ENCODE data around the gene NCK2.

Gene NCK2

GRCh38 chr2:105809723-105810122 lies 65.0 kb downstream of the NCK2 start:
- DNase-seq (ENCODE audit: low read depth in 1 of 2, low spot score in 1 of 2): no peak

DNA sequence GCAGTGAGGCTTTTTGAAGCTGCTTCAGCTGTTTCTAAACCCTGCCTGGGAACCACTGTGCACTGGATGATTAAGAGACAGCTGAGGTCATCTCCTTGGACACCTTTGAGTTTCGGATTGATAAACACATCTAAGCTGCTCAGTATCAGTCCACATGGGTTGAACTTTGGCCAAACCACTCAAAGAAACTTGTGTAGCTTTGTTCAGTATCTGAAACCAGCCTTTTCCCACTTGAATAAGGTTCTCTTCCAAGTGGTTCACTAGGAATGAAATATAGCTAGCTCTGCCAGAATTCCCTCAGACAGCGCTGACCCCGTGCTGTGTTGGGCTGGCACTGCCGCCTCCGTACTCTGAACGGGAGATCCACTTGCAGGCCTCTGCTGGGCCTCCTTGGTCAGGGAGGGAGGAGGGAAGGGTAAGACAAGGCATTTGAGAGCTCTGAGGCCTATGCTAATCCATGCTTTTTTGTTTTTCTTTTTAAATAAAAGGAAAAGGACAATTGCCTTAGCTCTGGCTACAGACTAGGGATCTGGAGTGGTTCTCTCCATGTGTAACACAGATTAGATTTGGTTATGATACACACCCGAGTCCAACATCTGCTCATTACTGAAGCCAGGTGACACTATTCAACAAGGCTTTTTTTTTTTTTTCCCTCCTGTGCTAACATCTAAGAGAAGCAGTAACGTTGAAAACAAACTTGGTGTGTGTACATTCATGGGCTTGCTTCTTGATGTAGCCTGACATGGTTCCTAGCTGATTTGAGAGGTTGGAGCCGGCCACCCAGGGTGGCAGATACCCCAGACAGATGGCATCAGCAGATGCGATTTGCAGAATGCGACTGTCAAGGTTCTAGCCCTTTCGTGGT lies 67.7 kb downstream of the NCK2 start:
- no peak for DNase-seq (ENCODE audit: low read depth in 1 of 2, low spot score in 1 of 2)

GRCh38 chr2:105813045-105813315 lies 68.3 kb downstream of the NCK2 start:
- no peak for DNase-seq (ENCODE audit: low read depth in 1 of 2, low spot score in 1 of 2)

GRCh38 chr2:105813405-105813804 lies 68.7 kb downstream of the NCK2 start:
- DNase-seq (ENCODE audit: low read depth in 1 of 2, low spot score in 1 of 2): no peak

DNA sequence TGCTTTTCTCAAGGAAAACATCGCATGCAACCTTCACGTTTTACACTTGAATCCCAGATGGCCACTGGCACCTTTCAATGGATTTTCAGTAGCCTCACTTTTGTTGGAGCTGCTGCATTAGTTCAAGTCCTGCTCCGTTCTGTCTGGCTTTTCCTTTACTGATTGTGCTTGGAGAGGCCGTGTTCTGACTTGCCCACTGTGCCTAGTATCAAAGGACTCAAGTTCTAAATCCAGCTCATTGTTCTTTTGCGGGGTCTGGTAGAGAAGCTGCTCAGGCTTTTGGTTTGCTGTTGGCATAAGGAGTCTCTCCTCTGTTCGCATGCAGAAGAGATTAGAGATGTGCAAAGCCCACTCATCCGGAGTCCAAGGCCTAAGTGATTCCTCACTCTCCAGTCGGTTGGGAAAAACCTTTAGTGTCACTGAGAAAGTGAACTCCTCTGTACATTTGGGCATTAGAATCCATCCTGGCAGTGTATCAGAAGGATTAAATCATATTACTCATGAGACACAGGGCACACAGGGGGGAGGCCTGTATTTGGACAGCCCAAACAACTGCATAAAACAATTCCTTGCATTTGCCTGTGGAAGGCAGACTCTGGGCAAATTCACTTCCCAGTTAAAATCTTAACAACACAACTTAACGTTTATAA lies 69.7 kb downstream of the NCK2 start:
- DNase-seq (ENCODE audit: low read depth in 1 of 2, low spot score in 1 of 2): no peak

DNA sequence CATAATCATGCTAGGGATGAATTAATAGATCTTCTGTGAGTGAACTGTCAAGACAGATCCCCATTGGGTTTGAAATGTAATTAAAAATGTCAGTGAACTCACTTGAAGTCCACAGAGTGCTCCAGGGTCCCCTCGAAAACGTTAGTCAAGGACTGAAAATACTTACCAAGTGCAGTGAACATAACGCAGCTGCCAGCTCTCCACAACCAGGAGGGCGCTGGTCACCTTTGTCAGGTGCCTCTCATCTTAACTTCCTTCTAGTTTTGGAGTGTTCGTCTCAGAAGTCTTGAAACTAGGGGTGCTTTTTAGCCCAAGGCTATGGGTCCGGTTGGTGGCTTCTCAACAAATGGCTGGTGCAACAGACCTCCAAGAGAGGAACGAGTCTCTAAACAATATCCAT lies 70.7 kb downstream of the NCK2 start:
- DNase-seq (ENCODE audit: low read depth in 1 of 2, low spot score in 1 of 2): no peak

DNA sequence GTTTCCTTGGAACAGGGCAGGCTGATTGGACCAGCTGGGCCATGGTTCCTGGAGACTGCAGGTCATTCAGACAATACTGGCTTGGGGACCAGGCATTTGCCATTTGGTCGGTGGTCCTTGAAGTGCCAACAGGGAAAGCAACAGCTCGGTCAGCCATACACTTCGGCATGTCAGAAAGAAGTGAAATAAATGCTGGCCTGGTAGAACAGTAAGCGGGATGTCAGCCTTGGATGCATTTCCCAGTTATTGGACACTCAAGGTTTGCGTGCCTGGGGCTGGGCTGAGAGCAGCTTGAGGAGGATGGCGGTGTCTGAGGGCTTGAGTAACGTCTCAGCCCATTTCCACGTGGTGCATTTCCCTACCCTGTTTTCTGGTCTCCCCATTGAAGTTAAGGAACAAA lies 75.4 kb downstream of the NCK2 start:
- no peak for DNase-seq (ENCODE audit: low read depth in 1 of 2, low spot score in 1 of 2)

GRCh38 chr2:105820691-105821090 lies 76.0 kb downstream of the NCK2 start:
- no peak for DNase-seq (ENCODE audit: low read depth in 1 of 2, low spot score in 1 of 2)

GRCh38 chr2:105821428-105822125 lies 76.9 kb downstream of the NCK2 start:
- DNase-seq (ENCODE audit: low read depth in 1 of 2, low spot score in 1 of 2): no peak

- DNase-seq (ENCODE audit: low read depth in 1 of 2, low spot score in 1 of 2): no peak
These were observed 77.5 kb downstream of the NCK2 start for GRCh38 chr2:105822186-105822585.

- no peak for DNase-seq (ENCODE audit: low read depth in 1 of 2, low spot score in 1 of 2)
These were observed 79.7 kb downstream of the NCK2 start for GRCh38 chr2:105824446-105824845.

DNA sequence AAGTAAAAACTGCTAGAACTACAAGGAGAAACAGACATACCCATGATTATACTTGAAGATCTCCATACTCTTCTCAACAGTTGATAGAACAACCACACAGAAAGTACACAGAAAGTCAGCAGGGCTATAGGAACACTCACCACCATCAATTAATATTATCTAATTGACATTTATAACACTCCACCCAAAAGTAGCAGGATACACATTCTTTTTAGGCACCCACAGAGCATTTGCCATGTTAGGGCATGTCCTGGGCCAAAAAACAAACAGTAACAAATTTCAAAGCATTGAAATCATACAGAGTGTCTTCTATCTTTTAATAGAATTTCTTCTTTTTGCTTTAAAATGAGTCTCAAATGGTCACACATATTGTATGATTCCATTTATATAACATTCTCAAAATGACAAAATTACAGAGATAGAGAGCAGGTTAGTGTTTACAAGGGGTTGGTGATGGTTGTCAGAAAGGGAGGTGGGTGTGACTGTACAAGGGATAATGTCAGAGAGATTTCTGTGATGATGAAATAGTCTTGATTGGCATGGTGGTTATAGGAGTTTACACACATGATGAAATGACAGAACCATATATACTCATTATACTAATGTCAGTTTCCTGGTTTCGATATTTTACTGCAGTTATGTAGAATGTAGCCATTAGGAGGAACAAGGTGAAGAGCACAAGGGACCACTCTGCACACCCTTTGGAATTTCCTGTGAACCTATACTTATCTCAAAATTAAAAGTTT lies 82.8 kb downstream of the NCK2 start:
- no peak for DNase-seq (ENCODE audit: low read depth in 1 of 2, low spot score in 1 of 2)

GRCh38 chr2:105828558-105828957 lies 83.8 kb downstream of the NCK2 start:
- DNase-seq (ENCODE audit: low read depth in 1 of 2, low spot score in 1 of 2): no peak

- DNase-seq (ENCODE audit: low read depth in 1 of 2, low spot score in 1 of 2): no peak
These were observed 90.2 kb downstream of the NCK2 start for GRCh38 chr2:105834931-105835330.

DNA sequence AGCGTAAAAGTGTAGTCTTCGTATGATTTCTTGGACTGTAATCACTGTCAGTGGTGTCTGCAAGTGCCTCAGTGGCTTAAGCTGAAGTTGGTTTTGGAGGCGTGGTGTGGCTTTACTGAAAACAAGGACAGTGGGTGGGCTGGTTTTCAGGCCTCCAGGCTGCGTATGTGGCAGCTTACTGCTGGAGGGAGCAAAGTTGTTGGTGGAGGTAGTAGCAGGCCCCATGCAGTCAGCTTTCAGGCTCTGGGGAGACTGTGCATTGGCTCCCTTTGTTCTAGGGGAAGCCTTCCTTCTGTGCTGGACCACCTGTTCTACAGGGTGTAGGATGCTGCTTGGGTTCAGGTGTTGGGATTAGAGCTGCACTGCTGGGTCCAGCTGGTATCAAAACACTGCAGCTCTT lies 91.6 kb downstream of the NCK2 start:
- no peak for DNase-seq (ENCODE audit: low read depth in 1 of 2, low spot score in 1 of 2)

DNA sequence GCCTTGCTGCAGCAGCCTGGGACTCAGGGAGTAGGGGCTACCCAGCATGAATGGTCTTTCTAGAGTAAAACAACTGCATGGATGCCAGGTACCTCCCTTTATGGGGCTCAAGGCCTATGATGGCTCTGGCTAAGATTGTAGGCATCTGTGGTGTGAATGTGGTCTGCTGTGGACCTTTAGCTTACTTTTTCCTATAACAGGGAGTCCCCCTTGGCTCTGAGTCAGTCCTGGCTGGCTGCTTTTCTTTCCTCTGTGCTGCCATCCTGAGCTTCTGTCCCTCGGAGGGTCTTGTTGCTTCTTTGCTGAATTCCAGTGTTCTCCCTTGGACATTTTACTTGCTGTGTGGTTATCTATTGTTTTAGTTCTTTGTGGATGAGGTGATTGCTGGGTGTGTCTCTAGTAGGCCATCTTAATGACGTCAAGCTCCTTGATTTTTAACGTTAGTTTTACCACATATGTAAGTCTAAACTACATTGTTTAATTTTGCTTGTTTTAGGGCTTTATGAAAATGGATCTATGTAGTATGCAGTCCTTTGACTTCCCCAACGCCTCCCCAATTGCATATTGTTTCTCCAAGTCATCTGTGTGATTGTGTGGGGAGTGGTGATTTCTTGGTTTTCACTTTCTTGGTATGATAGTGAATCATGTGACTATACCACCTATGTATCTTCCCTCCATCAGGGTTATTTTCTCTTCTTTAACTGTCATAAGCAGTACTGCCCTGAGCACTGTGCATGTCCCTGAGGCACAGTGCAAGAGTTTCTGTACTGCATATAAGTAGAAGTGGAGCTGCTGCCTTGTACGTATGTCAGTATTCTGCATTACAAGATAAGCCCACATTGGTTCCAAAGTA lies 92.4 kb downstream of the NCK2 start:
- peak in 1 of 2 donors; percentile 32 for DNase-seq (ENCODE audit: low read depth in 1 of 2, low spot score in 1 of 2)

DNA sequence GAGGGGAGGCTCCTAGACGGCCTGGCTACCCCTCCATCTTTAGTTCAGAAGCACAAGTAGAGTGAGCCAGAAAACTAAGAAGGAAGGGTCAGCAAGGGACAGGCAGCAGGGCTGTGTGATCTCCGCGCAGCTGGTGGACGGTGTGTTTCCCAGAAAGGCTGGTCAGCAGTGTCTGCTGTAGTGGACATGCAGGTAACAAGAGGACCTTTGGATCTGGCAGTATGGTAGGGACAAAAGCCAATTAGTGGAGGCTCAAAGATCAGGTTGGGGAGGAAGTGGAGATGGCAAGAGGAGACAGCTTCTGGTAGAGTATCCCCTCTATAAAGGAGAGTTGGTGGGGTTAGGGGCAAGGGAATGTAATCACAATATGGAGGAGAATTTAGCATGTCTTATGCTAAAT lies 95.1 kb downstream of the NCK2 start:
- no peak for DNase-seq (ENCODE audit: low read depth in 1 of 2, low spot score in 1 of 2)

GRCh38 chr2:105840933-105841332 lies 96.2 kb downstream of the NCK2 start:
- no peak for DNase-seq (ENCODE audit: low read depth in 1 of 2, low spot score in 1 of 2)

DNA sequence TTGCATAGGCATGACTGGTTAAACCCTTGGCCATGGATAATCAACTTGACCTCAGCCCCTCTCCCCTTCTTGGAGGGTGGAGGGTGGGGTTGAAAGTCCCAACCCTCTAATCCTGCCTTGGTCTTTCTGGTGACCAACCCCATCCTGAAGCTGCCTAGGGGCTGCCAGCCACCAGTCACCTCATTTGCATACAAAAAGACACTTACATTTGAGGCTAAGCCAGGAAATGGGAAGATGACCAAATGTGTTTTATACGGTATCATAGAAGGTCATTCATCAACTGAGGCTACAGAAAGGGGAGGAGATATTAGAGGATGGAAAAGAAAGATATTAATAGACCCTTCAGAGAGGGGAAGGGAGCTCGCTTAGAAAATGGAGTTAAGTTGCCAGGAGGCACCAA lies 96.8 kb downstream of the NCK2 start:
- no peak for DNase-seq (ENCODE audit: low read depth in 1 of 2, low spot score in 1 of 2)

DNA sequence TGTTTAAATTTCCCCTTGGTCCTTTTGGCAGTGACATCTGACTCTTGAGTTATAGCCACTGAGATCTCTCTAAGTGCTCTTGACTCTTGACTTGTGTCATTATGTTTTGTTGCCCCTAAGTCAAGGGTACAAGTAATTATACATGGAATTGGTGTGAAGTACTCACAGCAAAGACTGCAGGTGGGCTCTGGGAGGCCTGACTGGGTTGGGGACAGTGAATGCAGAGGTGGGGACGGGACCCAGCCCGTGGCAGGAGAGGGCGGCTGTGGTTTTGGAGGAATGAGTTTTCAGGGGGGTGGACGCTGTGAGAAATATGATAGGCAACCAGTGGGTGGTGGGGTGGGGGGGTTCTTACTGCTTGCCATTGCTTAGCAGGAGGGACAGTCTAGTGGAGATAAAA lies 97.8 kb downstream of the NCK2 start:
- no peak for DNase-seq (ENCODE audit: low read depth in 1 of 2, low spot score in 1 of 2)

Measured in activated CD4-positive, alpha-beta T cell treated with anti-CD3 and anti-CD28 coated beads, Interleukin-2, amount 50 U/mL, for 24 hours (primary cell).